Neutrophil (primary cell): Measurements from ENCODE around the gene CHKA.

Experiments used
- H3K27ac ChIP-seq: fragments of 200-600 bp; sonication (generic); 2 replicates; pipeline ENCODE4 v1.5.1; 2016; ENCODE audit warnings: mild to moderate bottlenecking, moderate library complexity
- H3K27me3 ChIP-seq: fragments of 200-600 bp; sonication (generic); 2 replicates; pipeline ENCODE4 v1.6.0; 2016; ENCODE audit warnings: mild to moderate bottlenecking
- H3K36me3 ChIP-seq: fragments of 200-600 bp; sonication (generic); 2 replicates; pipeline ENCODE4 v1.5.1; 2017
- H3K4me1 ChIP-seq, 2 experiments: fragments of 200-600 bp in 1 of 2; sonication (generic) in 1 of 2; 1 replicate in 1 of 2; 2 replicates in 1 of 2; pipeline versions ENCODE4 v1.5.1 to v1.6.1; 2013 to 2016; ENCODE audit warnings: low read depth in 1 of 2, low read length in 1 of 2, mild to moderate bottlenecking in 1 of 2, moderate library complexity in 1 of 2; ENCODE audit not compliant: control insufficient read depth in 1 of 2, insufficient read depth in 1 of 2
- H3K4me3 ChIP-seq, 2 experiments: fragments of 200-600 bp in 1 of 2; sonication (generic) in 1 of 2; 1 replicate in 1 of 2; 2 replicates in 1 of 2; pipeline ENCODE4 v1.5.1; 2013 to 2016; ENCODE audit warnings: low read depth in 1 of 2, low read length in 1 of 2, mild to moderate bottlenecking in 1 of 2, moderate library complexity in 1 of 2
- H3K9me3 ChIP-seq: fragments of 200-600 bp; sonication (generic); 2 replicates; pipeline ENCODE4 v1.5.1; 2016
- TF ChIP-seq, protein P1 (sequence below): fragments of 200-600 bp; sonication (generic); IDR thresholded peaks from 2 replicates; pipeline ENCODE4 v1.5.1; 2016; ENCODE audit warnings: antibody characterized with exemption

Gene CHKA

DNA sequence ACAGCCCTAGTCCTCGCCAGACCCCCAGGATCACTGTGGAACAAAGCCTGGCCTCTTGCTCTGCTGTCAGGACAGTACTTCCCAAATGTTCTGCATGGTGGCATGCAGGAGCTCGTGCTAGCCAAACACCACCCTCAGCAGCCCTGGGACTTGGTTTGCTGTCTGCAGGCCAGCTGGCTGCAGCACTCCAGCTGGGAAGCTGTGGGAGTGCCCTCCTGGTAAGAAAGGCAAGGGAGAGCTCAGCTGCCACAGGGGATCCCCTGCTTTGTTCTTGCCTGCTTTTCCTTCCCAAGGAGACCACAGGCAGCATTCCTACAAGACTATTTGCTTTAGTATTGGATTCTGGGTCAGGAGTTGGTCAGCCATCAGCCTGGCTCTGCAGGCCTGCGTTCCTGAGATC lies 54.4 kb downstream of the CHKA start:
- H3K36me3 ChIP-seq = peaks cover 56% of the 10 kb centered on the region
- H3K27me3 ChIP-seq = no peaks in the 10 kb centered on the region
- no peak overlapping the region for H3K4me3 ChIP-seq
- TF ChIP-seq, protein P1, sequence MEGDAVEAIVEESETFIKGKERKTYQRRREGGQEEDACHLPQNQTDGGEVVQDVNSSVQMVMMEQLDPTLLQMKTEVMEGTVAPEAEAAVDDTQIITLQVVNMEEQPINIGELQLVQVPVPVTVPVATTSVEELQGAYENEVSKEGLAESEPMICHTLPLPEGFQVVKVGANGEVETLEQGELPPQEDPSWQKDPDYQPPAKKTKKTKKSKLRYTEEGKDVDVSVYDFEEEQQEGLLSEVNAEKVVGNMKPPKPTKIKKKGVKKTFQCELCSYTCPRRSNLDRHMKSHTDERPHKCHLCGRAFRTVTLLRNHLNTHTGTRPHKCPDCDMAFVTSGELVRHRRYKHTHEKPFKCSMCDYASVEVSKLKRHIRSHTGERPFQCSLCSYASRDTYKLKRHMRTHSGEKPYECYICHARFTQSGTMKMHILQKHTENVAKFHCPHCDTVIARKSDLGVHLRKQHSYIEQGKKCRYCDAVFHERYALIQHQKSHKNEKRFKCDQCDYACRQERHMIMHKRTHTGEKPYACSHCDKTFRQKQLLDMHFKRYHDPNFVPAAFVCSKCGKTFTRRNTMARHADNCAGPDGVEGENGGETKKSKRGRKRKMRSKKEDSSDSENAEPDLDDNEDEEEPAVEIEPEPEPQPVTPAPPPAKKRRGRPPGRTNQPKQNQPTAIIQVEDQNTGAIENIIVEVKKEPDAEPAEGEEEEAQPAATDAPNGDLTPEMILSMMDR = no peak
- no peaks in the 10 kb centered on the region for H3K9me3 ChIP-seq
- peaks cover 21 to 22% of the 10 kb centered on the region in 2 experiments for H3K4me1 ChIP-seq
- H3K27ac ChIP-seq = no peak overlapping the region

DNA sequence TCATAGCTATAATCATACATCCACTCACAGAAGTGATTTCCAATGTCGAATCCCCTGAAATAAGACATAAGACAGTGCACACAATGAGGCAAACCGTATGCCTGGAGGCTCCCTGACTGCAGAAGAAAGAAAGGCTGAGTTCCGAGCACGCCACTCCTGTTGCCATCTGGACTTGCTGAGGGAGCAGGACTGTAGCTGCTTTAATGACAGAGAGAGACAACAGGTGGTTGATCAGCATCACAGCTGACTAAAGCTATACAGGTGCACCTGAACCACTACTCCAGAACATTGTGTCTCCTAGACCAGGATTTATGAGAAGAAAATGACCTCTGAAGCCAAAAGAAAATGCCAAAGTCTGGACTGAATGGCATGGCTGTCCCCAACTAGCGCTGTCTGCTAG lies 55.3 kb downstream of the CHKA start:
- peaks cover 12 to 13% of the 10 kb centered on the region in 2 experiments for H3K4me1 ChIP-seq
- TF ChIP-seq, protein P1 = no peak
- H3K36me3 ChIP-seq = peaks cover 63% of the 10 kb centered on the region
- no peak overlapping the region for H3K27ac ChIP-seq
- no peaks in the 10 kb centered on the region for H3K9me3 ChIP-seq
- H3K27me3 ChIP-seq = no peaks in the 10 kb centered on the region
- no peak overlapping the region for H3K4me3 ChIP-seq

DNA sequence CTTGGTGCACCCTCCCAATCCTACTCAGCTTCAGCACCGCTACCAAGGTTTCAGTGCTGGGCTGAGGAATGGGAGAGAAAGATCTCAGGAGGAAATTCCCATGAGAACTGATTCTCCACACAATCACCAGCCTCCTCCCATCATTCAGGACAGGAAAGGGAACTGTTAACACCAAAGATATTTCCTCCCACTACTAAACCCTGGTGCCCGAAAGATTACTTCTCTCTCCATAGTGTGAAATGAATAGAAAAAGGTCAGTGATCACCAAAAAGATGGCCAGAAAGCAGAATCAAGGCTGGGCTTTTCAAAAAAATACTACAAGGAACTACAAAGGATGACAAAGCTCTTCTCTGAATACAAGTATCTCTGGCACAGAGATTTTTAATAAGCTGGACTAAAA lies 56.3 kb downstream of the CHKA start:
- H3K9me3 ChIP-seq = no peaks in the 10 kb centered on the region
- peaks cover 11 to 13% of the 10 kb centered on the region in 2 experiments for H3K4me1 ChIP-seq
- peak overlapping the region; percentile 43 for H3K27ac ChIP-seq
- H3K27me3 ChIP-seq = no peaks in the 10 kb centered on the region
- no peak overlapping the region for H3K4me3 ChIP-seq
- peaks cover 56% of the 10 kb centered on the region for H3K36me3 ChIP-seq
- TF ChIP-seq, protein P1 = no peak

DNA sequence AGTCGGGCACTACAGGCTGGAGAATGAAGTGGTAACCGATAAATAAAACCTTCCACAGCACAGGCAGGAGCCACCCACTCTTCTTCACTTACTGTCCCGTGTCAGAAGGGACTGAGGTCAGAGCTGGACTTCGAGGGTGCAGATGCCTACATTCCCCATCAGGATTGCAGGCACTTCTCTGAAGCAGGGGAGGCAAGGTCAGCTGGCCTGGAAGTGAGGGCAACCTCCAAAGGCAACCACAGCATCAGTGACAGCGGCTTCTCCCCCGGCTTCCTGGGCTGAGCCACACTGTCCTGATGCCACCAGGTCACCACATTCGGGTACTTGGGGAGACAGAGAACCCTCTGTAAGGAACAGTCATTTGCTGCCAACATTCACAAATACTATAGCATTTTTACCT lies 59.7 kb downstream of the CHKA start:
- Histone ChIP-seq H3K9me3 (no peaks in the 10 kb centered on the region), H3K27ac (no peak overlapping the region), H3K27me3 (no peaks in the 10 kb centered on the region), H3K4me1 (peaks cover 11 to 13% of the 10 kb centered on the region in 2 experiments), H3K36me3 (peaks cover 29% of the 10 kb centered on the region), H3K4me3 (no peak overlapping the region)
- TF ChIP-seq, protein P1 = no peak

DNA sequence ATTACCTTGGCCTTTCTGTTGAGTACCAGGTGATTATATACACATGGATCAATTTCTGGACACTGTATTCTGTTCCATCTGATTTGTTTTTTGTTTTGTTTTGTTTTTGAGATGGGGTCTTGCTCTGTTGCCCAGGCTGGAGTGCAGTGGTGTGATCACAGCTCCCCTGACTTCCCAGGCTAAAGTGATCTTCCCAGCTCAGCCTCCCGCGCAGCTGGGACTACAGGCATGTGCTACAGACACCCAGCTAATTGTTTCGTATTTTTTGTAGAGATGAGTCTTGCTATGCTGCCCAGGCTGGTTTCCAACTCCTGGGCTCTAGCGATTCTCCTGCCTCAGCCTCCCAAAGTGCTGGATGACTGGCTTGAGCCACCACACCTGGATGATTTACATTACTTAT lies 63.4 kb downstream of the CHKA start:
- Histone ChIP-seq H3K36me3 (peaks cover 38% of the 10 kb centered on the region), H3K9me3 (no peaks in the 10 kb centered on the region), H3K27ac (no peak overlapping the region), H3K4me3 (no peak overlapping the region), H3K27me3 (no peaks in the 10 kb centered on the region), H3K4me1 (no peaks in the 10 kb centered on the region)
- TF ChIP-seq, protein P1 = no peak
